ENCODE data around the gene COL4A2.

COL4A2 gene

GRCh38 chr13:110360598-110360997 lies 53.5 kb downstream of the COL4A2 start:
- no peak for DNase-seq

DNA sequence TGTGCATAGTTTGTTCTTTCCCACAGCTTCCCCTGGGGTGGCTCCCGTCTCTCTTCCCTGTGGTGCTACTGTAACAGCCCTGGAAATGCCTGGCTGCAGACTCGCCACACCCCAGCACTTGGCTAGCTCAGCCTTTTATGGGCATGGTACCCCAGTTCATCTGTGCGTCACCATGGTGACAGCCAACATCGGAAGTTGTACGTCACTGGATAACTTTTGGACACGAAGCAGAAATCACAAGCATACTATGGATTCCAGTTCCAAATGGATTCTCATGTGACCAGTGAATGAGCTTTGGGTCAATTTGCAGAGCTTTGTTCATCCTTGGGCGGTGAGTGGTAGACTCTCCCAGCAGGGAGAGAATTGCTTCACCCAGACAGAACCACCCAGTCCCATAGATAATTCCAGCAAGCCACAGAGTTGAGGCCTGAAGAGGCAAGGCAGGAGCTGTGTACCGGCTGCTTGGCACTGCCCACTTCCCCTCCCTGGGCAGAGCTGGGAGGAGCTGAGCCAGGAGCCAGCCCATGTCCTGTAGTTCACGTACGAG lies 54.4 kb downstream of the COL4A2 start:
- no peak for DNase-seq

GRCh38 chr13:110363010-110363409 lies 55.9 kb downstream of the COL4A2 start:
- no peak for DNase-seq

- DNase-seq, result no peak
These were observed 57.0 kb downstream of the COL4A2 start for GRCh38 chr13:110364081-110364480.

DNA sequence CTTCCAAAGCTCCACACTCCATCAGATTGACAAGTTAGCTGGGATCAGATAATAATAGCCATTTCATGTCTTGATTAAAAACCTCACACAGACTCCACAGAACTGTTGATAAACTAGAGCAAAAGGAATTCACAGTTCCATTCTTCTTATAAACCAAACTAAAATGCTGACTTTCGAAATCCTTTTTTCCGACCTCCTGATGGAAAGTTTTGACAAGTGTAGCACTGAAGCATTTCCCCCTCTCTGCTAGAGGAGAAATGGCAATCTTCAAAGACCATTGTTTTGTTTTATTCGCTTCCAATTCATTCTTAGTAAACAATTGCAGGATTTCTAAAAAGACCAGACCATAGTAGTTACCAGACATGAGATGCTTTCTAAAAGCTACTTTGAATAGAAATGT lies 58.8 kb downstream of the COL4A2 start:
- DNase-seq, result no peak

DNA sequence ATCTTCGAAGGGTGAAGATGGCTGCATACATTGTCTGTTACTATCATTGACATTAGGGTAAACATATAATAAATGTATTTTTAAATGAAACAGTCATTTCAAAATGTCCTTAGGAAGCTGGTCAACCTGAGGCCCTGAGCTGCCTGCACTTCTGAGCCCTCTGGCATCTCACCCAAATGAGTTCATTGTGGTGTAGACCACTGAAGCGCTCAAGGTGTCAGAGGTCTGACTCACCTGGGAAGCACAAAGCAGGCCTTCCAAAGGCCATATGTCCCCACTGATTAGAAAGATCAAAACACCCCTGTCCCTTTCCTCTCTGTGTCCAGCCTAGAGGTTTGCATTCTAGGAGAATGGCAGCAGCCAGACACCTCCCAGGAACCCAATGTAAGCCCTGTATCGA lies 59.6 kb downstream of the COL4A2 start:
- no peak for DNase-seq

DNA sequence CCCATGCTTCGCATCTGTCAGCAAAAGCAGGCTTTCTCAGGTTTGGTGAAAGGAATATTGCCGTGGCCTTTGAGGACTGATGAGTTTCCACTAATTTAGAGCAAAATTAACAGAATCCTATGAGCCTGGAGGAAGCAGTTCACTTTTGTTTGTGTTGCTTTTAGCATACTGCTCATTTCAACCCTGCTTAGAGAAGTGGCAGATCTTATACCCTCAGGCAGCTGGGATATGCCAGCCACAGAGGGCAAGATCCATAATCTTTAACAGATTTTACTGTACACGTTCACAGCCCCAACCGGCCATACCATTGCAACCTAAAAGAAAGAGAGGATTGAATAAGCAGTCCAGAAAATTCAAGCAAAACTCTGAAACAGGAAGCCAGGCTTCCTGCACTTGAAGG lies 60.5 kb downstream of the COL4A2 start:
- DNase-seq, result no peak

GRCh38 chr13:110368408-110368807 lies 61.3 kb downstream of the COL4A2 start:
- DNase-seq, result no peak

- DNase-seq, result no peak
These were observed 62.3 kb downstream of the COL4A2 start for GRCh38 chr13:110369400-110369799.

DNA sequence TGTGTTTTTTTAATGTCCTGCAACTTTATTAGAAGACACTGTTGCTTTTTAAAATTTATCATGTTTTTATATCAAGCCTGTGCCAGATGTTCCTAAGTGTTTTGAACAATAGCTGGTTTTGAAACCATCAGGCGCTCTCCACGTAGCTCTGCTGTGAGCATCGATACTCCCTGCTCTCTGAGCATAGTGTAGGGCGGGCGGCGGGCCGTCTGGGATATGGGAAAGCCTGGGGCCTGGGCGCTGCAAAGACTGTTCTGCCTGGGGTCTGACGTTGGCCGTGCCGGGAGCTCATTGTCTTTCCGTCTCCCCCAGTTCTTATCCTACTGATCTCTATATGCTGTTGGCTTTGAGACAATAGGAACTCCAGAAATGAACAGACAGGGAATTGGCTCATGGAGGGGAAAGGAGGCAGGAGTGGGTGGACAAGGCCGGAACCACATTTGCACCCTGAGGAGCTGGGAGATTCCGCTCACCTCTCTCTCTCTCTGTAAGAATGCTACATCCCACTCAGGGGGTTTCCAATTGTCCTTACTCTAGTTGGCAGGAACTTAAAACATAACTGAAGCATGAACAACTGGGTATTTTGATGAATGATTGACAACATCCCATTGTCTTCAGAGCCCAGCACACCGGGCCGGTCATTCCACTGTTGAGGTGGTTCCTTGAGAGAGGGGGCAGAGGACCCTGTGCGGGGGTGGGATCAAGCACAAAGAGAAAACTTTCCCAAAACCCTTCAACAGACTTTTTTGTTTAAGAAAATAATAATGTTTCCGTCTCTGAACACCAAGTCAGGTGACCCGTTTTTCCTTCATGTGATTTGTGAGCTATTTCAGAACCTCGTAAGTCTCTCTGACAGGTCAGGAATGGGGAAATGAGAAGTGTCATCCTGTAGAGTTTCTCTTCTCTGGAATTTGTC lies 64.7 kb downstream of the COL4A2 start:
- no peak for DNase-seq

- no peak for DNase-seq
These were observed 65.6 kb downstream of the COL4A2 start for GRCh38 chr13:110372676-110373075.

GRCh38 chr13:110373617-110374016 lies 66.5 kb downstream of the COL4A2 start:
- no peak for DNase-seq

DNA sequence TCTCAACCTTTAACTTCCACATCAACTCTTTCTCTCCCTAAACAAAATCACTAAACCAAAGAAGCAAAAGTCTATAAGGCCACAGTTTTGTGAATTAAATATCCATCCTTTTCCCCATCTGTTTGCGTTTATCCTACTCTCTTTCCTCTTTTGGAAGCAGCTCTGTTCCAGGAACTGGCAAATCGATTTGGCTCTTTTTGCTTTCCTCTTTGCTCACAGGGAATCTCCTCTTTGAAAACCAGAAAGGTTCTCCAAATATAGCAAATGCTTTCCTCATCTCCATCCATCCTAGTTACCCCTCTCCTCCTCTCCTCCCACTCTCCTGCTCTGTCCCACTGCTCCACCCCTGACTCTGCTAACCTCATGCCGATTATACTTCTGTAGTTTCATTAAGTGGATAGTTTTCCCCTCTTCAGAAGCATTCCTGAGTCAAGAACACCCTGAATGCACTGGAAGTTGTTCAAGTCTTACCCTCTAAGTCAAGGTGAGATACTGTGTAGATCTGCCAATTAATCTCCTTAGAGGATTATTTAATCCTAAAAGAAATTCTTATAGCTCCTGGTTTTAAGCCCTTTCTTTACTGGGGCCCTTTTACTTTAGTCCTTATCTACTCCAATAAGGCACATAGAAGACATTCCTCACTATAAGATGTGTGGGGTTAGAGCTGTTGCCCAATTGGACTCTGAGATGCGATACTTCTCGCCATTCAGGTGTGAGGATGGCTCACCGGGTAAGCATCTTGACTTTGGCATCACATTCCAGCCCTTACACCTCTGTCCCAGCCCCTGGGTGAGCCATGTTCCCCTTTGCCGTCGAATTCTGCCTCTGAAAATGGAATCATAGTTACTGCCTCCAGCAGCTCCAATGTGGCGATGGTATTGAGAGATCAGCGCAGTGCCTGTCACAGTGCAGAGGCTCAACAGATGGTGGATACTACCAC lies 67.6 kb downstream of the COL4A2 start:
- no peak for DNase-seq

GRCh38 chr13:110376120-110376519 lies 69.0 kb downstream of the COL4A2 start:
- no peak for DNase-seq

GRCh38 chr13:110377178-110377825 lies 70.2 kb downstream of the COL4A2 start:
- DNase-seq, result no peak

DNA sequence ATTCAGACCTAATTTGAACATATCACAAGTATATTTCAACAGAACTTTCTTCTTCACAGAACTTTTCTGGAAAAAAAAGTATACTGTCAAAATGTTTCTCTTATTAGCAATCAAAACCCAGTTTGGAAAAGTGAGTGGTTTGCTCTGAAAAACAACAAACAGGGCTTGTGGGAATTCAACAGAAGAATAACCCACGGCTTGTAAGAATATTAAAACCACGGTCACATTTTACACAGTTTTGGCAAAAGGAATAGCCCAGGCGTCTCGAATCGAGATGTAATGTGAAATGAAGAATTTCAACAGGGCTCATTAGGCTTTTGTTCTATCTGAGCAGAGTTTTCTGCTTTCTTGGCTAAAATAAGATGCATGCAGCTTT lies 70.7 kb downstream of the COL4A2 start:
- no peak for DNase-seq

DNA sequence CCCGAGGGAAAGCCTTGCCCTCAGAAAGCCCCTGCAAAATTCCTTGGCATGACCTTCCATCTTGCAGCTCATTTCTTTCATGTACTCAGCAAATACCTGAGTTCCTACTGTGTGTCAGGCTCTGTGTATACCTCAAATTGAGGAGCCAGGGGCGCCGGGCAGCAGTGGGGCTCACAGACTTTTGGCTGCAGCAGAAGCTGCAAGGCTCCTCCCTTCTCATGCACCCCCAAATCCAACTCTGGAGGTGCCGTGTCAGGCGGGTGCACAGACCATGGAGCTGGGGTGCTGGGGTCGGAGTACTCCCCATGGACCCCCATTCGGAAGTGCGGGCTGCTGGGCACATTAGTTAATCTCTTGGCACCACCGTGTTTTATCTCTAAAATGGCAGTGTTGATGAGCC lies 72.3 kb downstream of the COL4A2 start:
- DNase-seq, result no peak

DNA sequence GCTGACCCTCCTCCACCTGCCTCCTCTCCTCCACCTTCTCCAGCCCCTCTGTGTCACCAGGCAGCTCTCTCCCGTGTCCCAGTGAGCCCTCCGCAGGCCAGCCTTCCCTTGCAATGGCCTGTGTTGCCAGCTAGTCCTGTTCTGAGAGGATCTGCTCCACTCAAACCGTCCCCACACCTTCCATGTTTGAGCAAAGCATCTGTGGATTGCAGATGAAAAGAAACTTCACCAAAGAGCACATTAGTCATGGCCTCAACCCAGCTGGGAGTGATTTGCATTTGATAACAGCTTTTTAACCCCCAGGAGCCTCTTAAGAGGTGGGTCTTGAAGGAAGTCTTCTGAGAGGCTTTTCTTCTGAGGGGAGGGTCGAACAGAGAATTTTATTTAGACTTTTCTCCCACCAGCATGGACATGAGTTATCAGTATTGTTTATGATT lies 72.8 kb downstream of the COL4A2 start:
- no peak for DNase-seq

DNA sequence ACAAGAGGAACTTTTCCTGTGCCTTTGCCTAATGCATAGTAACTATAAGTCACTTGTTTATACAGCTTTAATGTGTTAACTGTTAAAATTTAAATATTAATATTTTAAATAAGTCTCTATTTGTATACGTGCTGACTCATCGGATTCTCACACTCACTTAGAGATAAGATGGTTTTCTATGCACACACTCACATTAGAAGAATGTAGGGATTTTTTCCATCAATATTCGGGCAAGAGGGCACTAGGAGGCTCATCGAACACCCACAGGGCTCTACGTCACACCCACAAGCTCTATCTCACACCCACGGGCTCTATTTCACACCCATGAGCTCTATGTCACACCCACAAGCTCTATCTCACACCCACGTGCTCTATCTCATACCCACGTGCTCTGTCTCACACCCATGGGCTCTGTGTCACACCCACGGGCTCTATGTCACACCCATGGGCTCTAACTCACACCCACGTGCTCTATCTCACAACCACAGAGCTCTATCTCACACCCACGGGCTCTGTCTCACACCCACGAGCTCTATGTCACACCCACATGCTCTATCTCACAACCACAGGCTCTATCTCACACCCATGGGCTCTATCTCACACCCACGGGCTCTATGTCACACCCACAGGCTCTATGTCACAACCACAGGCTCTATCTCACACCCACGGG lies 73.4 kb downstream of the COL4A2 start:
- DNase-seq, result no peak

GRCh38 chr13:110381029-110381360 lies 73.9 kb downstream of the COL4A2 start:
- no peak for DNase-seq

DNA sequence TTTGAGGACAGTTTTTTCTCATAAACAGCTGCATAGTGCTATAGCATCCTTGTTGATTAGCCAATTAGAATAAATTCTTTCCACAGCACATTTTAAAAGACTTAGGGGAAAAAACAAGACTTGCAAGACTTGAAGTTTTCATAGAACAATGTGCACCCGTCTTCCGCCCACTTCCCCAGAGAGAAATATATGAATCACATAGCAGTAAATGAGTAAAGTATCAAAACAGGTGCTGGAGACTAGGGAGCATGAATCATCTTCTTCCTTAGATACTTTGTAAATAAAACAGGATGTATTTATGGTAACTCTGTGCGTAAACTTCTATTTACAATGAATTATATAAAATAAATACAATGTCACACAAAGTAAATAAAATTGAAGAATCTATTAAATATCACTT lies 75.1 kb downstream of the COL4A2 start:
- no peak for DNase-seq

- DNase-seq, result no peak
These were observed 75.7 kb downstream of the COL4A2 start for GRCh38 chr13:110382830-110383229.

All from activated CD4-positive, alpha-beta T cell treated with anti-CD3 and anti-CD28 coated beads, Interleukin-2, amount 50 U/mL, for 4 hours (primary cell).